Neural progenitor cell (in vitro differentiated cells): ENCODE results near the gene NEDD4L. TPM values are rescaled to one million over a fixed set of nuclear protein-coding genes. Genes with fewer than 3 reads are reported as not detected.

Source experiments
- DNase-seq: peaks from one replicate; pipeline ENCODE4 v3.0.0-alpha.2; 2016; ENCODE audit warnings: low spot score
- H2AFZ ChIP-seq: fragments of 200-600 bp; sonication (generic); replicated peaks from 2 replicates; pipeline ENCODE4 v1.6.1; 2016; ENCODE audit warnings: antibody characterized with exemption
- H3F3A ChIP-seq: fragments of 200-600 bp; sonication (generic); 2 replicates; pipeline ENCODE4 v1.6.1; 2016; ENCODE audit warnings: antibody characterized with exemption, low read depth
- H3K27ac ChIP-seq: fragments of 200-600 bp; sonication (generic); 2 replicates; pipeline ENCODE4 v1.5.1; 2016; ENCODE audit warnings: mild to moderate bottlenecking
- H3K27me3 ChIP-seq: fragments of 200-600 bp; sonication (generic); 2 replicates; pipeline ENCODE4 v1.6.1; 2016; ENCODE audit warnings: mild to moderate bottlenecking, moderate library complexity
- H3K36me3 ChIP-seq: fragments of 200-600 bp; sonication (generic); 2 replicates; pipeline ENCODE4 v1.5.1; 2016
- H3K4me1 ChIP-seq: fragments of 200-600 bp; sonication (generic); 2 replicates; pipeline ENCODE4 v1.6.1; 2016; ENCODE audit warnings: mixed run types
- H3K4me2 ChIP-seq: fragments of 200-600 bp; sonication (generic); 2 replicates; pipeline ENCODE4 v1.6.1; 2016
- H3K4me3 ChIP-seq: fragments of 200-600 bp; sonication (generic); 2 replicates; pipeline ENCODE4 v1.5.1; 2016
- H3K79me2 ChIP-seq: fragments of 200-600 bp; sonication (generic); 2 replicates; pipeline ENCODE4 v1.6.1; 2016; ENCODE audit warnings: low read depth
- H3K9ac ChIP-seq: fragments of 200-600 bp; sonication (generic); 2 replicates; pipeline ENCODE4 v1.6.1; 2016
- H3K9me3 ChIP-seq: fragments of 200-600 bp; sonication (generic); 2 replicates; pipeline ENCODE4 v1.5.1; 2016; ENCODE audit warnings: low read depth
- H4K20me1 ChIP-seq: fragments of 200-600 bp; sonication (generic); 2 replicates; pipeline ENCODE4 v1.6.1; 2016; ENCODE audit warnings: low read depth
- H3K27ac Mint-ChIP-seq: 3 replicates; pipeline ENCODE4 v1.8.0; 2021; ENCODE audit warnings: mixed read lengths
- H3K27me3 Mint-ChIP-seq: 2 replicates; pipeline ENCODE4 v1.8.0; 2022; ENCODE audit warnings: low read depth, mild to moderate bottlenecking, inconsistent platforms, moderate library complexity, mixed read lengths; ENCODE audit not compliant: insufficient read depth
- H3K36me3 Mint-ChIP-seq: 3 replicates; pipeline ENCODE4 v1.8.0; 2021; ENCODE audit warnings: mixed read lengths
- H3K4me1 Mint-ChIP-seq: 3 replicates; pipeline ENCODE4 v1.8.0; 2021; ENCODE audit warnings: mixed read lengths
- H3K4me3 Mint-ChIP-seq: 3 replicates; pipeline ENCODE4 v1.8.0; 2021; ENCODE audit warnings: mild to moderate bottlenecking, moderate library complexity, mixed read lengths
- H3K9me3 Mint-ChIP-seq: 3 replicates; pipeline ENCODE4 v1.8.0; 2020; ENCODE audit warnings: mixed read lengths
- EZH2 ChIP-seq: fragments of 200-600 bp; sonication (generic); IDR thresholded peaks from 2 replicates; pipeline ENCODE4 v1.6.1; 2017; ENCODE audit warnings: antibody characterized with exemption, mild to moderate bottlenecking, moderate library complexity
- EZH2phosphoT487 ChIP-seq: fragments of 200-600 bp; sonication (generic); IDR thresholded peaks from 2 replicates; pipeline ENCODE4 v1.6.1; 2017; ENCODE audit warnings: antibody characterized with exemption
- total RNA-seq: library from RNA; depleted of rRNA; stranded (reverse); fragments of >200 nt; gene quantifications from 2 replicates; pipeline ENCODE4 v1.2.3, GENCODE V29; 2015; ENCODE audit warnings: low replicate concordance
- TF ChIP-seq, protein P1 (sequence below): fragments of 200-600 bp; sonication (generic); IDR thresholded peaks from 2 replicates; pipeline ENCODE4 v1.5.1; 2017; ENCODE audit warnings: antibody characterized with exemption, mild to moderate bottlenecking

NEDD4L gene
- total RNA-seq, 1 donor from 2014 or later, result 55.5 TPM

DNA sequence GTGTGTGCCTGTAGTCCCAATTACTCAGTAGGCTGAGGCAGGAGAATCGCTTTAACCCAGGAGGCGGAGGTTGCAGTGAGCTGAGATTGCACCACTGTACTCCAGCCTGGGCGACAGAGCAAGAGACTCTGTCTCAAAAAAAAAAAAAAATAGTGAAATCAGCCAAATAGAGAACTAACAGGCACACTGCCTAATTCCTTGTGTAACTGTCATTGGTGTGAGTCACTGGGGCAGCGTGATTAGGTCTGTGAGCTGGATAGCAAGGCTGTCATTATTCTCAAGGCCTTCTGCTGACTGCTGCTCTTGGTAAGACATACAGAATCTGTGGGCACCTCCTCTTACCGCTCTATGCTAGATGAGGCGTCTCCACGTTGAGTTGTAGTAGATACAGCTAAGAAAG is 270.3 kb downstream of the NEDD4L start:
- H3K36me3 ChIP-seq, result no peaks in the 10 kb centered on the region
- H3F3A ChIP-seq, result no peaks in the 10 kb centered on the region
- no peak overlapping the region for H3K27ac ChIP-seq
- TF ChIP-seq EZH2phosphoT487 (no peak), EZH2 (no peak)
- TF ChIP-seq, protein P1, sequence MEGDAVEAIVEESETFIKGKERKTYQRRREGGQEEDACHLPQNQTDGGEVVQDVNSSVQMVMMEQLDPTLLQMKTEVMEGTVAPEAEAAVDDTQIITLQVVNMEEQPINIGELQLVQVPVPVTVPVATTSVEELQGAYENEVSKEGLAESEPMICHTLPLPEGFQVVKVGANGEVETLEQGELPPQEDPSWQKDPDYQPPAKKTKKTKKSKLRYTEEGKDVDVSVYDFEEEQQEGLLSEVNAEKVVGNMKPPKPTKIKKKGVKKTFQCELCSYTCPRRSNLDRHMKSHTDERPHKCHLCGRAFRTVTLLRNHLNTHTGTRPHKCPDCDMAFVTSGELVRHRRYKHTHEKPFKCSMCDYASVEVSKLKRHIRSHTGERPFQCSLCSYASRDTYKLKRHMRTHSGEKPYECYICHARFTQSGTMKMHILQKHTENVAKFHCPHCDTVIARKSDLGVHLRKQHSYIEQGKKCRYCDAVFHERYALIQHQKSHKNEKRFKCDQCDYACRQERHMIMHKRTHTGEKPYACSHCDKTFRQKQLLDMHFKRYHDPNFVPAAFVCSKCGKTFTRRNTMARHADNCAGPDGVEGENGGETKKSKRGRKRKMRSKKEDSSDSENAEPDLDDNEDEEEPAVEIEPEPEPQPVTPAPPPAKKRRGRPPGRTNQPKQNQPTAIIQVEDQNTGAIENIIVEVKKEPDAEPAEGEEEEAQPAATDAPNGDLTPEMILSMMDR, result no peak
- H3K27me3 Mint-ChIP-seq, result peaks cover 7% of the 10 kb centered on the region
- H3K27ac Mint-ChIP-seq, result no peak overlapping the region
- H3K4me1 Mint-ChIP-seq, result peaks cover 22% of the 10 kb centered on the region
- DNase-seq, result no peak
- no peaks in the 10 kb centered on the region for H3K9me3 ChIP-seq
- H3K4me3 ChIP-seq, result no peak overlapping the region
- H3K9ac ChIP-seq, result no peak overlapping the region
- H3K4me1 ChIP-seq, result no peaks in the 10 kb centered on the region
- H3K4me2 ChIP-seq, result no peak overlapping the region
- H3K4me3 Mint-ChIP-seq, result no peak overlapping the region
- H4K20me1 ChIP-seq, result no peaks in the 10 kb centered on the region
- H3K27me3 ChIP-seq, result no peaks in the 10 kb centered on the region
- H3K36me3 Mint-ChIP-seq, result peaks cover 2% of the 10 kb centered on the region
- H2AFZ ChIP-seq, result no peak overlapping the region
- no peaks in the 10 kb centered on the region for H3K79me2 ChIP-seq
- H3K9me3 Mint-ChIP-seq, result no peaks in the 10 kb centered on the region

DNA sequence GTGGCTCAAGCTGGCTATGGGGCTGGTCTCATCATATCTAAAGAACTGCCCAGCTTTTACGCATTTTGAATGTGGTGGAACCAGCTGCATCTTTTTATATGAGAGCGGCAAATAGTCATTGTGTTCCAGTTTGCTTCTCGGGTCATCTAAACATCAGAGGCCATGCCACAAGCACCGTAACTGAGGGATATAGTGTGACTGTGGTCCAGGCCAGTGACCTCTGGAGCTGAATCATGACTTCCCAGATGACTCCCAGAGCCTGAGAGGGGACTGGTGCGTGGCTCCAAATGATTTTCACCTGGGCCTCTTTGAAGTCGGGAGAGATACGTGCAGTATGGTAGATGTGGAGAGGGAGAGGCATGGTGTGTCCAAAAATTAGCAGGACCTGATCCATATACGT is 271.0 kb downstream of the NEDD4L start:
- Histone ChIP-seq H4K20me1 (no peaks in the 10 kb centered on the region), H3K36me3 (no peaks in the 10 kb centered on the region), H3K9me3 (no peaks in the 10 kb centered on the region), H3F3A (no peaks in the 10 kb centered on the region), H3K4me2 (no peak overlapping the region), H3K4me3 (no peak overlapping the region), H2AFZ (no peak overlapping the region), H3K9ac (no peak overlapping the region), H3K4me1 (no peaks in the 10 kb centered on the region), H3K79me2 (no peaks in the 10 kb centered on the region), H3K27me3 (no peaks in the 10 kb centered on the region), H3K27ac (no peak overlapping the region)
- no peak overlapping the region for H3K4me3 Mint-ChIP-seq
- H3K36me3 Mint-ChIP-seq, result peaks cover 2% of the 10 kb centered on the region
- DNase-seq, result no peak
- H3K27me3 Mint-ChIP-seq, result peaks cover 7% of the 10 kb centered on the region
- H3K27ac Mint-ChIP-seq, result no peak overlapping the region
- peaks cover 22% of the 10 kb centered on the region for H3K4me1 Mint-ChIP-seq
- TF ChIP-seq EZH2 (no peak), EZH2phosphoT487 (no peak)
- TF ChIP-seq, protein P1, result no peak
- H3K9me3 Mint-ChIP-seq, result no peaks in the 10 kb centered on the region

DNA sequence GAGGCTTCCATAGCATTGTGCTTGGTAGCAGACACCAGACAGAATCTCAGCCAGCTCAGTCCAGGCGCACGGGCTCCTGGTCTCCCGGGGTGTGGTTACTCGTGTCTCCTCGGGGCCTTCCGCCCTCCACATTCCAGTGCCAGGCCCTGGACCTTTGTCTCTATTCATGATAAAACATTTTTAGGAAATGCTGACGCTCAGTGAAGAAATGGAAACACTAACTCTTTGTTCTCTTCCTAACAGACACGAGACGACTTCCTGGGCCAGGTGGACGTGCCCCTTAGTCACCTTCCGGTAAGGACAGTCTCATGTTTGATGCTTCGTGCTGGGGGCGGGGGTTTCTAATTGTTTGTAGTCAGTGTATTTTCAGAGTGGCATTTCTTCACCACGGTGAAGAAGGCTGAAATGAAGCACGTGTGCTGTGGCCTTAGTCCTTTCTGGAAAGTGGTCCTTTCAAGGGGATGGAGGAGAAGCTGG is 271.8 kb downstream of the NEDD4L start:
- H2AFZ ChIP-seq, result no peak overlapping the region
- H3K9me3 ChIP-seq, result no peaks in the 10 kb centered on the region
- H3K27ac Mint-ChIP-seq, result no peak overlapping the region
- H4K20me1 ChIP-seq, result no peaks in the 10 kb centered on the region
- H3K4me3 Mint-ChIP-seq, result no peak overlapping the region
- H3K9ac ChIP-seq, result no peak overlapping the region
- peaks cover 2% of the 10 kb centered on the region for H3K36me3 Mint-ChIP-seq
- TF ChIP-seq, protein P1, result no peak
- TF ChIP-seq EZH2phosphoT487 (no peak), EZH2 (no peak)
- H3K36me3 ChIP-seq, result no peaks in the 10 kb centered on the region
- no peaks in the 10 kb centered on the region for H3K9me3 Mint-ChIP-seq
- no peak overlapping the region for H3K4me2 ChIP-seq
- H3K79me2 ChIP-seq, result no peaks in the 10 kb centered on the region
- no peak for DNase-seq
- H3K4me1 Mint-ChIP-seq, result peaks cover 22% of the 10 kb centered on the region
- no peak overlapping the region for H3K27ac ChIP-seq
- no peaks in the 10 kb centered on the region for H3K27me3 ChIP-seq
- peaks cover 7% of the 10 kb centered on the region for H3K27me3 Mint-ChIP-seq
- H3F3A ChIP-seq, result no peaks in the 10 kb centered on the region
- no peak overlapping the region for H3K4me3 ChIP-seq
- no peaks in the 10 kb centered on the region for H3K4me1 ChIP-seq
